Stomach smooth muscle (tissue), 2 donors: Measurements from ENCODE around the gene ACAA1.
"Not testable (repeated sequence)": the region's sequence is repeated elsewhere in the genome, so short reads cannot be mapped to it uniquely, and the experiment has no call there.

Experiments
- H3K27ac ChIP-seq: one replicate; pipeline ENCODE4 v1.7.0; 2013; ENCODE audit warnings: mild to moderate bottlenecking, low read length, inconsistent platforms
- H3K27me3 ChIP-seq, 2 donors: one replicate each; pipeline ENCODE4 v1.7.0; 2013; ENCODE audit warnings: low read length in 2 of 2; ENCODE audit not compliant: insufficient read depth in 2 of 2, control insufficient read depth in 1 of 2
- H3K36me3 ChIP-seq, 2 donors: one replicate each; pipeline ENCODE4 v1.7.0; 2013; ENCODE audit warnings: low read length in 2 of 2; ENCODE audit not compliant: control insufficient read depth in 2 of 2, insufficient read depth in 2 of 2
- H3K4me1 ChIP-seq: one replicate; pipeline ENCODE4 v1.7.0; 2013; ENCODE audit warnings: low read length; ENCODE audit not compliant: control insufficient read depth, insufficient read depth
- H3K4me3 ChIP-seq, 2 donors: one replicate each; pipeline ENCODE4 v1.7.0; 2013; ENCODE audit warnings: low read length in 2 of 2
- H3K9ac ChIP-seq, 2 donors: one replicate each; pipeline ENCODE4 v1.7.0; 2013; ENCODE audit warnings: low read length in 2 of 2, mild to moderate bottlenecking in 1 of 2
- H3K9me3 ChIP-seq, 2 donors: one replicate each; pipeline ENCODE4 v1.7.0; 2013; ENCODE audit warnings: low read length in 2 of 2; ENCODE audit not compliant: control insufficient read depth in 2 of 2
- donor health status: healthy.
- donor health status: Pancreatic carcinoma.

ACAA1 gene

GRCh38 chr3:38098376-38098723, 38.6 kb downstream of the ACAA1 start:
- H3K27ac ChIP-seq: no peak overlapping the region
- H3K36me3 ChIP-seq: no peaks in the 10 kb centered on the region
- no peaks in the 10 kb centered on the region for H3K9me3 ChIP-seq
- no peak overlapping the region for H3K4me3 ChIP-seq
- no peaks in the 10 kb centered on the region for H3K27me3 ChIP-seq
- no peaks in the 10 kb centered on the region for H3K4me1 ChIP-seq
- H3K9ac ChIP-seq: no peak overlapping the region

- Histone ChIP-seq H3K4me3 (no peak overlapping the region), H3K9me3 (no peaks in the 10 kb centered on the region), H3K9ac (no peak overlapping the region), H3K36me3 (no peaks in the 10 kb centered on the region), H3K27me3 (no peaks in the 10 kb centered on the region), H3K27ac (no peak overlapping the region), H3K4me1 (no peaks in the 10 kb centered on the region)
Measured at GRCh38 chr3:38097446-38098375, 39.2 kb downstream of the ACAA1 start.

GRCh38 chr3:38095669-38096483, 41.1 kb downstream of the ACAA1 start:
- Histone ChIP-seq H3K4me3 (no peak overlapping the region), H3K36me3 (no peaks in the 10 kb centered on the region), H3K4me1 (no peaks in the 10 kb centered on the region), H3K9ac (no peak overlapping the region), H3K27me3 (no peaks in the 10 kb centered on the region), H3K27ac (no peak overlapping the region), H3K9me3 (no peaks in the 10 kb centered on the region)

- H3K4me3 ChIP-seq: no peak overlapping the region
- no peaks in the 10 kb centered on the region for H3K4me1 ChIP-seq
- H3K27ac ChIP-seq: no peak overlapping the region
- H3K27me3 ChIP-seq: no peaks in the 10 kb centered on the region
- no peaks in the 10 kb centered on the region for H3K9me3 ChIP-seq
- no peaks in the 10 kb centered on the region for H3K36me3 ChIP-seq
- H3K9ac ChIP-seq: no peak overlapping the region
Measured at GRCh38 chr3:38094999-38095398, 41.9 kb downstream of the ACAA1 start.

- H3K27ac ChIP-seq: no peak overlapping the region
- H3K4me1 ChIP-seq: peaks cover 2% of the 10 kb centered on the region
- H3K36me3 ChIP-seq: no peaks in the 10 kb centered on the region
- H3K9ac ChIP-seq: no peak overlapping the region
- no peak overlapping the region for H3K4me3 ChIP-seq
- H3K27me3 ChIP-seq: no peaks in the 10 kb centered on the region
- no peaks in the 10 kb centered on the region for H3K9me3 ChIP-seq
Measured at GRCh38 chr3:38090453-38090852, 46.5 kb downstream of the ACAA1 start.

GRCh38 chr3:38089163-38089562, 47.8 kb downstream of the ACAA1 start:
- no peaks in the 10 kb centered on the region for H3K27me3 ChIP-seq

GRCh38 chr3:38088126-38089078, 48.5 kb downstream of the ACAA1 start:
- H3K27ac ChIP-seq: no peak overlapping the region
- no peaks in the 10 kb centered on the region for H3K27me3 ChIP-seq
- H3K4me1 ChIP-seq: peaks cover 2% of the 10 kb centered on the region
- no peak overlapping the region for H3K4me3 ChIP-seq
- no peaks in the 10 kb centered on the region for H3K36me3 ChIP-seq
- no peak overlapping the region for H3K9ac ChIP-seq
- peaks cover 3 to 8% of the 10 kb centered on the region in 2 donors for H3K9me3 ChIP-seq

More at GRCh38 chr3:38089163-38089562, 47.8 kb downstream of the ACAA1 start:
- Histone ChIP-seq H3K36me3 (no peaks in the 10 kb centered on the region), H3K9me3 (peaks cover 3 to 4% of the 10 kb centered on the region in 2 donors), H3K4me3 (no peak overlapping the region), H3K4me1 (peaks cover 2% of the 10 kb centered on the region), H3K9ac (no peak overlapping the region), H3K27ac (no peak overlapping the region)

GRCh38 chr3:38087278-38087677, 49.6 kb downstream of the ACAA1 start:
- H3K4me3 ChIP-seq, H3K4me1 ChIP-seq: not testable (repeated sequence)

GRCh38 chr3:38086496-38086895, 50.4 kb downstream of the ACAA1 start:
- Histone ChIP-seq H3K4me1 (peaks cover 2% of the 10 kb centered on the region), H3K27me3 (no peaks in the 10 kb centered on the region), H3K9ac (no peak overlapping the region), H3K36me3 (no peaks in the 10 kb centered on the region), H3K9me3 (peaks cover 3 to 8% of the 10 kb centered on the region in 2 donors), H3K27ac (no peak overlapping the region), H3K4me3 (no peak overlapping the region)

More at GRCh38 chr3:38087278-38087677, 49.6 kb downstream of the ACAA1 start:
- not testable (repeated sequence) for H3K27me3 ChIP-seq, H3K36me3 ChIP-seq, H3K9ac ChIP-seq, H3K27ac ChIP-seq, H3K9me3 ChIP-seq

- no peak overlapping the region for H3K4me3 ChIP-seq
- H3K4me1 ChIP-seq: peaks cover 2% of the 10 kb centered on the region
- H3K9me3 ChIP-seq: peaks cover 3 to 8% of the 10 kb centered on the region in 2 donors
- no peaks in the 10 kb centered on the region for H3K27me3 ChIP-seq
- H3K27ac ChIP-seq: no peak overlapping the region
- no peak overlapping the region for H3K9ac ChIP-seq
- no peaks in the 10 kb centered on the region for H3K36me3 ChIP-seq
Measured at GRCh38 chr3:38085943-38086324, 51.0 kb downstream of the ACAA1 start.
